RWPE1 (cell line): ENCODE measurements around the gene TENM4.

Source experiments
- CTCF ChIA-PET: fragments of 350-600 bp; sonication (Branson Sonifier 250); formaldehyde crosslinking; extraction: SDS; loops from one replicate; lab custom pipeline; 2021; lab: Yijun Ruan, JAX
- POLR2A ChIA-PET: fragments of 400-600 bp; formaldehyde crosslinking; extraction: SDS; loops from one replicate; lab custom pipeline; 2020; ENCODE audit warnings: antibody characterized with exemption; ENCODE audit not compliant: low non-redundant PET; lab: Yijun Ruan, JAX
- DNase-seq: peaks from one replicate; pipeline ENCODE4 v3.0.0; 2012; ENCODE audit warnings: low spot score
- H3K27ac ChIP-seq: fragments of 450-650 bp; 2 replicates; pipeline ENCODE4 v1.5.1; 2017
- CTCF ChIP-seq: fragments of 450-650 bp; conservative IDR thresholded peaks from 2 replicates; pipeline ENCODE4 v1.5.1; 2017; ENCODE audit warnings: low read depth, mild to moderate bottlenecking

Gene TENM4

GRCh38 chr11:79151396-79151795 is 289.4 kb downstream of the TENM4 start:
- DNase-seq, result no peak
- no peak overlapping the region for H3K27ac ChIP-seq
- POLR2A ChIA-PET, result no interaction called here
- TF ChIP-seq CTCF, result no peak
- CTCF ChIA-PET, result no interaction called here

GRCh38 chr11:79150966-79151365 is 289.9 kb downstream of the TENM4 start:
- no peak overlapping the region for H3K27ac ChIP-seq
- CTCF ChIA-PET, result interaction anchor here (0.6 kb wide), 1 partner anchor 741 kb away, joined by 4 read pairs; no protein-coding TSS in a partner anchor
- TF ChIP-seq CTCF, result no peak
- POLR2A ChIA-PET, result no interaction called here
- no peak for DNase-seq

- no peak overlapping the region for H3K27ac ChIP-seq
- POLR2A ChIA-PET, result no interaction called here
- DNase-seq, result no peak
- no peak for TF ChIP-seq CTCF
- CTCF ChIA-PET, result no interaction called here
Observed at GRCh38 chr11:79150320-79150719, 290.5 kb downstream of the TENM4 start.

GRCh38 chr11:79147731-79148130 is 293.1 kb downstream of the TENM4 start:
- POLR2A ChIA-PET, result no interaction called here
- H3K27ac ChIP-seq, result no peak overlapping the region
- no peak for DNase-seq
- CTCF ChIA-PET, result no interaction called here
- TF ChIP-seq CTCF, result no peak

GRCh38 chr11:79147011-79147410 is 293.8 kb downstream of the TENM4 start:
- no peak overlapping the region for H3K27ac ChIP-seq
- CTCF ChIA-PET, result interaction anchor here (0.6 kb wide), 1 partner anchor 79 kb away, joined by 3 read pairs; no protein-coding TSS in a partner anchor
- POLR2A ChIA-PET, result no interaction called here
- no peak for DNase-seq
- TF ChIP-seq CTCF, result no peak

GRCh38 chr11:79139900-79140299 is 300.9 kb downstream of the TENM4 start:
- no peak for TF ChIP-seq CTCF
- DNase-seq, result no peak
- H3K27ac ChIP-seq, result no peak overlapping the region
- POLR2A ChIA-PET, result no interaction called here
- CTCF ChIA-PET, result no interaction called here

GRCh38 chr11:79129702-79130101 is 311.1 kb downstream of the TENM4 start:
- no peak for DNase-seq
- TF ChIP-seq CTCF, result no peak
- CTCF ChIA-PET, result interaction anchor here (0.6 kb wide), 1 partner anchor 52 kb away, joined by 6 read pairs; no protein-coding TSS in a partner anchor

More at GRCh38 chr11:79129702-79130101, 311.1 kb downstream of the TENM4 start:
- POLR2A ChIA-PET, result no interaction called here
- no peak overlapping the region for H3K27ac ChIP-seq
